Smooth muscle cell of the coronary artery (primary cell): ENCODE results near the gene ZNF143. TPM values are rescaled to one million over a fixed set of nuclear protein-coding genes. Genes with fewer than 3 reads are reported as not detected.

ENCODE experiments used
- total RNA-seq: library from RNA; depleted of rRNA; stranded (reverse); fragments of >200 nt; gene quantifications from 2 replicates; pipeline ENCODE4 v1.2.3, GENCODE V29; 2014; ENCODE audit warnings: low replicate concordance

Gene ZNF143
- total RNA-seq: 26.7 and 73.7 TPM in 2 replicates

DNA sequence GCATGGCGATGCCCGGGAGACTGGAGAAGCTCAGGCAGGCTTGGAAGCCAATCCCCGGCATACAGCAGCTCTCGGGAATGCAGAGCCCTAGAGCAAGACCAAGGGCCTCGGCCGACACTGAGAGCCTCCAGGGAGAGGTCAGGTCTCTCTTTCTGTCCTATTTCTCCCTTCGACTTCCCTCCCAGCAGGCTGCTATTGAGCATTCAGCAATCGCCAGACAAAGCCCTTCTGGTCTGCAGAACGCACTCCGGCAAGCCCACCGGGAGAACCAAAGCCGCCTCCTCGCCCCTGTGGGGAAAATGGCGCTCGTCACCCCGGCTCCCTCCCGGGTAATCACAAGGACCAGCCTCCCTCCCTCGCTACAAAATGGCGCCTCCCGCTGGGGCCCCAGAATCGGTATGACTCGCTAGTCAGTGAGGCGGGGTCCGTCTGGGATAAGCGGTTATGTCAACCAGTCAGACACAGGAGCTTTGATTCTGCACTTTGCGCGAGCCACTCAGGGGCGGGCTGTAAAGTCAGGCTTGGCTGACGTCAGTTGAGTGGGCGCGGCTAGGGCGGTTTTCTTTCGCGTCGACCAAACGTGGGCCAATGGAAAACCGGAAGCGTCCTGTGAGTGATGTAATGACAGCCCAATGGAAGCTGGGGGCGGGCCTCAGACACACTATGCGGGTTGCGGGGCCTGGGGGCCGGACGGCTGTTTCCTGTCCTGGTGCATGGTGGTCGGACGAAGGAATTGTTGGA is at the start of gene ZNF143:
TSS of gene ZNF143 (plus strand) at position 691 of the 741 bp plus-strand sequence. CDS start 10,297 bp downstream, outside the sequence.

DNA sequence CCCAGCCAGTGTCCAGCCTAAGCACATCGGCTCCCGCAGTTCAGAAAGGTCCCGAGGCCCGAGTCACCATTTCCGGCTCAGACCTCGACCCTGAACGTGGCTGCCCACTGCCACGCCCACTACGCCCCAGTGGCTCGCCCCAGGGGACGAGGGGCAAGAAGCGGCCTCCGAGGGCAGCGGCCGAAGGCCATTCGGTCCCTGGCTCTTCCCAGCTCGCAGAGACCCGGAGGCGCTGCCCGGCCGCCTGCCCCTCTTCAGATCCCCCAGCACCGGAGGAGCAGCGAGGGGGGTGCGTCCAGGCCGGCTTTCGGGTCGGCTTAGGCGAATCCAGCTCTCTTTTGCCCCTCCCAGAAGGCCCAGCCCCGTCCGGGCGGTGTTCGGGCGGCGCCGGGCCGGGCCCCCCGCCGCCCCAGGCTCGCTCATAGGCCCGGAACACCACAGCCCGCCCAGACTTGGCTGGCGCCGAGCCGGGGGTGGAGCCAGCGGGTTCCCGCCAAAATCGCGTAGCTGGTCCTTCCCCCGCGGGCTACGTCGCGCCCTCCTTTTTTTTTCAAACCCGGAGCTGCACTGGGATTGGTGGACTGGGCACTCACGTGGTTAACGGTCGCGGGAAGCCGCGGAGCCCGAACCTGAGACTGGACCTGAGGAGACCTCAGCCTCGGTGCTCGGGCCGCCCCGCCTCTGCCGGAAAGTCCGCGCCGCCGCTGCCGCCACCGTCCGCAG is 112.4 kb downstream of the ZNF143 start, which contains the start of gene WEE1:
TSS of gene WEE1 (plus strand) at position 619 of the 723 bp plus-strand sequence. CDS start 264 bp downstream, outside the sequence.

Other genes with a start within 250 kb of the ZNF143 start
- gene DENND5A, start 195.7 kb upstream of the ZNF143 start, total RNA-seq: 184 and 318 TPM in 2 replicates
- 20.6 and 64.7 TPM in 2 replicates for gene TMEM41B, start 146.4 kb upstream of the ZNF143 start, total RNA-seq
- gene IPO7, start 76.4 kb upstream of the ZNF143 start, total RNA-seq: 74.2 and 103 TPM in 2 replicates
- gene WEE1, start 112.7 kb downstream of the ZNF143 start, total RNA-seq: 27.0 and 33.3 TPM in 2 replicates
- 28.5 and 80.1 TPM in 2 replicates for gene SWAP70, start 203.1 kb downstream of the ZNF143 start, total RNA-seq